Neural progenitor cell (in vitro differentiated cells): ENCODE measurements around the gene PLS3.

Experiments
- EZH2 ChIP-seq: fragments of 200-600 bp; sonication (generic); IDR thresholded peaks from 2 replicates; pipeline ENCODE4 v1.6.1; 2017; ENCODE audit warnings: antibody characterized with exemption, mild to moderate bottlenecking, moderate library complexity
- EZH2phosphoT487 ChIP-seq: fragments of 200-600 bp; sonication (generic); IDR thresholded peaks from 2 replicates; pipeline ENCODE4 v1.6.1; 2017; ENCODE audit warnings: antibody characterized with exemption
- TF ChIP-seq, protein P1 (sequence below): fragments of 200-600 bp; sonication (generic); IDR thresholded peaks from 2 replicates; pipeline ENCODE4 v1.5.1; 2017; ENCODE audit warnings: antibody characterized with exemption, mild to moderate bottlenecking

DNA sequence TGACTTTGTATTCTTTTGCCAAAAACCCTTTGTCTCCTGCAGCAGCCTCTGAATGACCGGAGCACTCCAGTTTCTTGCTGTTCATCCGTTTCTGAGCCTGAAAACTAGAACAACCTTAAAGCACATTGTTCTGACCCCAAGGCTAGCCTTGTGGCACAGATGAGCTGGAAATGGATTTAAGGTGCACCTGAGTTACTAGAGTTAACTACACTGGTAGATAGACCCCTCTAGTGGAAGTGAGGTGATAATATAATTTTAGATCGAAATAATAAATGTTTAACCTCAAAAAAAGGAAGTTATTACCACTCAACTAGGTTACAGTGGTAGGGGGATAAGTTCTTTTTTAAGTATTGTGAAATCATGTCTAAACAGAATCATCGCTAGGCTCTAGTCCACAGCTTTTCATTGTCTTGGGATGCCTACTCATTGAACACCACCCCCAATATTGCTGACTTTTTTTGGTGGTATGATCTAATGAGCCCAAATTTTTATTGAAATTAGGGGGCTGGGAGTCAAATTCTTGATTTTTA is 2.7 kb downstream of the PLS3 start:
- TF ChIP-seq, protein P1, sequence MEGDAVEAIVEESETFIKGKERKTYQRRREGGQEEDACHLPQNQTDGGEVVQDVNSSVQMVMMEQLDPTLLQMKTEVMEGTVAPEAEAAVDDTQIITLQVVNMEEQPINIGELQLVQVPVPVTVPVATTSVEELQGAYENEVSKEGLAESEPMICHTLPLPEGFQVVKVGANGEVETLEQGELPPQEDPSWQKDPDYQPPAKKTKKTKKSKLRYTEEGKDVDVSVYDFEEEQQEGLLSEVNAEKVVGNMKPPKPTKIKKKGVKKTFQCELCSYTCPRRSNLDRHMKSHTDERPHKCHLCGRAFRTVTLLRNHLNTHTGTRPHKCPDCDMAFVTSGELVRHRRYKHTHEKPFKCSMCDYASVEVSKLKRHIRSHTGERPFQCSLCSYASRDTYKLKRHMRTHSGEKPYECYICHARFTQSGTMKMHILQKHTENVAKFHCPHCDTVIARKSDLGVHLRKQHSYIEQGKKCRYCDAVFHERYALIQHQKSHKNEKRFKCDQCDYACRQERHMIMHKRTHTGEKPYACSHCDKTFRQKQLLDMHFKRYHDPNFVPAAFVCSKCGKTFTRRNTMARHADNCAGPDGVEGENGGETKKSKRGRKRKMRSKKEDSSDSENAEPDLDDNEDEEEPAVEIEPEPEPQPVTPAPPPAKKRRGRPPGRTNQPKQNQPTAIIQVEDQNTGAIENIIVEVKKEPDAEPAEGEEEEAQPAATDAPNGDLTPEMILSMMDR, result peak; percentile 9
- TF ChIP-seq EZH2, result no peak
- TF ChIP-seq EZH2phosphoT487, result no peak
